ENCODE measurements around the gene ENTREP1. TPM values are rescaled to one million over a fixed set of nuclear protein-coding genes. Genes with fewer than 3 reads are reported as not detected.
"Not testable (repeated sequence)": the region's sequence is repeated elsewhere in the genome, so short reads cannot be mapped to it uniquely, and the experiment has no call there.

ENTREP1 gene
- total RNA-seq, 2 experiments from 2014 or later: 0.08 to 0.14 TPM

DNA sequence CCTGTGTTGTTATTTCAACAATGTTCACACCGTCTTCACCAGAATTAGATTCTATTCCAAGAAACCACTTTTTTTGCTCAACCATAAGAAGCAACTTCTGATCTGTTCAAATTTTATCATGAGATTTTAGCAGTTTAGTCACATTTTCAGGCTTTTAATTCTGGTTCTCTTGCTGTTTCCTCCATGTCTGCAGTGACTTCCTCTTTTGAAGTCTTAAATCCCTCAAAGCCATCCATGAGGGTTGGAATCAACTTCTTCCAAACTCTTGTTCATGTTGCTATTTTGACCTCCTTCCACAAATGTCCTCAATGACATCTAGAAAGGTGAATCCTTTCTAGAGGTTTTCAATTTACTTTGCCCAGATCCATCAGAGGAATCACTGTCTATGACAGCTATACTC lies 25.7 kb upstream of the ENTREP1 start:
- Histone ChIP-seq H3K4me1 (ENCODE audit: insufficient read depth, low read length) (no peaks in the 10 kb centered on the region), H3K9me3 (ENCODE audit: control insufficient read depth in 1 of 2, insufficient read depth in 1 of 2, low read length in 2 of 2) (no peaks in the 10 kb centered on the region), H3K27me3 (ENCODE audit: control insufficient read depth in 1 of 2, insufficient read depth in 2 of 2, low read length in 2 of 2) (no peaks in the 10 kb centered on the region), H3K27ac (ENCODE audit: low read depth in 1 of 2, low read length in 2 of 2) (no peak overlapping the region), H3K4me3 (ENCODE audit: low read length) (no peak overlapping the region), H3K36me3 (ENCODE audit: insufficient read depth, low read length) (no peaks in the 10 kb centered on the region)
- POLR2A ChIA-PET: no interaction called here
- no peak for ATAC-seq (ENCODE audit: poor library complexity)
- no peaks in the 10 kb centered on the region for H3K9me3 Mint-ChIP-seq
- TF ChIP-seq, protein P1, sequence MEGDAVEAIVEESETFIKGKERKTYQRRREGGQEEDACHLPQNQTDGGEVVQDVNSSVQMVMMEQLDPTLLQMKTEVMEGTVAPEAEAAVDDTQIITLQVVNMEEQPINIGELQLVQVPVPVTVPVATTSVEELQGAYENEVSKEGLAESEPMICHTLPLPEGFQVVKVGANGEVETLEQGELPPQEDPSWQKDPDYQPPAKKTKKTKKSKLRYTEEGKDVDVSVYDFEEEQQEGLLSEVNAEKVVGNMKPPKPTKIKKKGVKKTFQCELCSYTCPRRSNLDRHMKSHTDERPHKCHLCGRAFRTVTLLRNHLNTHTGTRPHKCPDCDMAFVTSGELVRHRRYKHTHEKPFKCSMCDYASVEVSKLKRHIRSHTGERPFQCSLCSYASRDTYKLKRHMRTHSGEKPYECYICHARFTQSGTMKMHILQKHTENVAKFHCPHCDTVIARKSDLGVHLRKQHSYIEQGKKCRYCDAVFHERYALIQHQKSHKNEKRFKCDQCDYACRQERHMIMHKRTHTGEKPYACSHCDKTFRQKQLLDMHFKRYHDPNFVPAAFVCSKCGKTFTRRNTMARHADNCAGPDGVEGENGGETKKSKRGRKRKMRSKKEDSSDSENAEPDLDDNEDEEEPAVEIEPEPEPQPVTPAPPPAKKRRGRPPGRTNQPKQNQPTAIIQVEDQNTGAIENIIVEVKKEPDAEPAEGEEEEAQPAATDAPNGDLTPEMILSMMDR (IDR thresholded peaks at IDR 0.05): no peak
- no peak overlapping the region for H3K27ac Mint-ChIP-seq
- no peak overlapping the region for H3K4me3 Mint-ChIP-seq
- intact Hi-C loops (cut with DNase I, micrococcal nuclease): no loop called here
- peaks cover 6% of the 10 kb centered on the region for H3K27me3 Mint-ChIP-seq
- H3K36me3 Mint-ChIP-seq (ENCODE audit: low read depth): no peaks in the 10 kb centered on the region
- CTCF ChIA-PET: no interaction called here
- no peaks in the 10 kb centered on the region for H3K4me1 Mint-ChIP-seq (ENCODE audit: low read depth)
- no peak for DNase-seq

DNA sequence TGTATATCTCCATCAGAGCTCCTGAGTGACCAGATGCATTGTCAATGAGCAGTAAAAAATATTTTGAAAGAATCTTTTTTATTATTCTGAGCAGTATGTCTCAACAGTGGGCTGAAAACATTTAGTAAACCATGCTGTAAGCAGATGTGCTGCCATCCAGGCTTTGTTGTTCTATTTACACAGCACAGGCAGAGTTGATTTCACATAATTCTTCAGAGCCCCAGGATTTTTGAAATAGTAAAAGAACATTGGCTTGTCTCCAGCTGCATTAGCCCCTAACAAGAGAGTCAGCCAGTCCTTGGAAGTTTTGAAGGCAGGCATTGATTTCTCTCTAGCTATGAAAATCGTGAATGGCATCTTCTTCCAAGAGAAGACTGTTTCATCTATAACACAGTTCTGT lies 25.2 kb upstream of the ENTREP1 start:
- H3K4me3 Mint-ChIP-seq: no peak overlapping the region
- TF ChIP-seq, protein P1 (IDR thresholded peaks at IDR 0.05): no peak
- DNase-seq: no peak
- Histone ChIP-seq H3K36me3 (ENCODE audit: insufficient read depth, low read length) (no peaks in the 10 kb centered on the region), H3K27ac (ENCODE audit: low read depth in 1 of 2, low read length in 2 of 2) (no peak overlapping the region), H3K27me3 (ENCODE audit: control insufficient read depth in 1 of 2, insufficient read depth in 2 of 2, low read length in 2 of 2) (no peaks in the 10 kb centered on the region), H3K4me3 (ENCODE audit: low read length) (no peak overlapping the region), H3K4me1 (ENCODE audit: insufficient read depth, low read length) (no peaks in the 10 kb centered on the region), H3K9me3 (ENCODE audit: control insufficient read depth in 1 of 2, insufficient read depth in 1 of 2, low read length in 2 of 2) (no peaks in the 10 kb centered on the region)
- no peak for ATAC-seq (ENCODE audit: poor library complexity)
- H3K27me3 Mint-ChIP-seq: peaks cover 7% of the 10 kb centered on the region
- H3K4me1 Mint-ChIP-seq (ENCODE audit: low read depth): no peaks in the 10 kb centered on the region
- H3K27ac Mint-ChIP-seq: no peak overlapping the region
- H3K9me3 Mint-ChIP-seq: no peaks in the 10 kb centered on the region
- H3K36me3 Mint-ChIP-seq (ENCODE audit: low read depth): no peaks in the 10 kb centered on the region
- ChIA-PET POLR2A (no interaction called here), CTCF (no interaction called here)
- intact Hi-C loops (cut with DNase I, micrococcal nuclease): no loop called here

DNA sequence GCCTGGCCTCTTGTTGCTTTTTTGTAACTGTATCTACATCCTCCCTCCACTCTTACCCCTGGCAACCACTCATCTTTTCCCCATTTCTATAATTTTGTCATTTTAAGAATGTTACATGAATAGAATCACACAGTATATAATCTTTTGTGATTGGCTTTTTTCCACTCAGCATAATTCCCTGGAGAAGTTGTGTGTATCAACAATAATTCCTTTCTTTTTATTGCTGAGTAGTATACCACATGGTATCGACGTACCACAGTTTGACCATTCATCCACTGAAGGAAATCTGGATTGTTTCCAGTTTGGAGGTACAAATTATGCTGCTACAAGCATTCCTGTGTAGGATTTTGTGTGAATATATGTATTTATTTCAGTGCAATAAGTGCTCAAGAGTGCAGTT lies 21.7 kb upstream of the ENTREP1 start:
- Mint-ChIP-seq H3K27ac (no peak overlapping the region), H3K27me3 (peaks cover 17% of the 10 kb centered on the region), H3K4me3 (no peak overlapping the region), H3K36me3 (ENCODE audit: low read depth) (no peaks in the 10 kb centered on the region), H3K4me1 (ENCODE audit: low read depth) (no peaks in the 10 kb centered on the region), H3K9me3 (no peaks in the 10 kb centered on the region)
- Histone ChIP-seq H3K4me3 (ENCODE audit: low read length) (no peak overlapping the region), H3K27me3 (ENCODE audit: control insufficient read depth in 1 of 2, insufficient read depth in 2 of 2, low read length in 2 of 2) (no peaks in the 10 kb centered on the region), H3K9me3 (ENCODE audit: control insufficient read depth in 1 of 2, insufficient read depth in 1 of 2, low read length in 2 of 2) (no peaks in the 10 kb centered on the region), H3K4me1 (ENCODE audit: insufficient read depth, low read length) (no peaks in the 10 kb centered on the region), H3K36me3 (ENCODE audit: insufficient read depth, low read length) (no peaks in the 10 kb centered on the region), H3K27ac (ENCODE audit: low read depth in 1 of 2, low read length in 2 of 2) (no peak overlapping the region)
- CTCF ChIA-PET: no interaction called here
- intact Hi-C loops (cut with DNase I, micrococcal nuclease): no loop called here
- DNase-seq: no peak
- POLR2A ChIA-PET: no interaction called here
- no peak for ATAC-seq (ENCODE audit: poor library complexity)
- TF ChIP-seq, protein P1 (IDR thresholded peaks at IDR 0.05): no peak

DNA sequence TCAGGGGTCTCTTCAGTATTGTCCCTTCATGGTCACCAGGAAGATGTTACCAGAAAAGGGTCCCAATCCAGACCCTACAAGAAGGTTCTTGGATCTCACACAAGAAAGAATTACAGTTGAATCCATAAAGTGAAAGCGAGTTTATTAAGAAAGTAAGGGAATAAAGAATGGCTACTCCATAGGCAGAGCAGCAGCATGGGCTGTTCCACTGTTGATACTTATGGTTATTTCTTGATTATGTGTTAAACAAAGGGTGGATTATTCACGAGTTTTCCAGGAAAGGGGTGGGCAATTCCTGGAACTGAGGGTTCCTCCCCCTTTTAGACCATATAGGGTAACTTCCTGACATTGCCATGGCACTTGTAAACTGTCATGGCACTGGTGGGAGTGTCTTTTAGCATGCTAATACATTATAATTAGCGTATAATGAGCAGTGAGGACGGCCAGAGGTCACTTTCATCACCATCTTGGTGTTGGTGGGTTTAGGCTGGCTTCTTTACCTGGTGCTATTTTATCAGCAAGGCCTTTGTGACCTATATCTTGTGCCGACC lies 18.0 kb upstream of the ENTREP1 start:
- H3K36me3 Mint-ChIP-seq (ENCODE audit: low read depth); H3K27me3 ChIP-seq (ENCODE audit: control insufficient read depth in 1 of 2, insufficient read depth in 2 of 2, low read length in 2 of 2); H3K27ac Mint-ChIP-seq; H3K36me3 ChIP-seq (ENCODE audit: insufficient read depth, low read length); ATAC-seq (ENCODE audit: poor library complexity); intact Hi-C loops (cut with DNase I, micrococcal nuclease); DNase-seq; H3K4me1 Mint-ChIP-seq (ENCODE audit: low read depth); H3K4me1 ChIP-seq (ENCODE audit: insufficient read depth, low read length); H3K9me3 Mint-ChIP-seq; H3K27ac ChIP-seq (ENCODE audit: low read depth in 1 of 2, low read length in 2 of 2); H3K4me3 Mint-ChIP-seq; CTCF ChIA-PET; H3K9me3 ChIP-seq (ENCODE audit: control insufficient read depth in 1 of 2, insufficient read depth in 1 of 2, low read length in 2 of 2); H3K4me3 ChIP-seq (ENCODE audit: low read length); POLR2A ChIA-PET: not testable (repeated sequence)
- peaks cover 23% of the 10 kb centered on the region for H3K27me3 Mint-ChIP-seq

All from CD4-positive, alpha-beta T cell (primary cell).